ENCODE data around the gene CCZ1.
"Not testable (repeated sequence)": the region's sequence is repeated elsewhere in the genome, so short reads cannot be mapped to it uniquely, and the experiment has no call there.

CCZ1 gene

DNA sequence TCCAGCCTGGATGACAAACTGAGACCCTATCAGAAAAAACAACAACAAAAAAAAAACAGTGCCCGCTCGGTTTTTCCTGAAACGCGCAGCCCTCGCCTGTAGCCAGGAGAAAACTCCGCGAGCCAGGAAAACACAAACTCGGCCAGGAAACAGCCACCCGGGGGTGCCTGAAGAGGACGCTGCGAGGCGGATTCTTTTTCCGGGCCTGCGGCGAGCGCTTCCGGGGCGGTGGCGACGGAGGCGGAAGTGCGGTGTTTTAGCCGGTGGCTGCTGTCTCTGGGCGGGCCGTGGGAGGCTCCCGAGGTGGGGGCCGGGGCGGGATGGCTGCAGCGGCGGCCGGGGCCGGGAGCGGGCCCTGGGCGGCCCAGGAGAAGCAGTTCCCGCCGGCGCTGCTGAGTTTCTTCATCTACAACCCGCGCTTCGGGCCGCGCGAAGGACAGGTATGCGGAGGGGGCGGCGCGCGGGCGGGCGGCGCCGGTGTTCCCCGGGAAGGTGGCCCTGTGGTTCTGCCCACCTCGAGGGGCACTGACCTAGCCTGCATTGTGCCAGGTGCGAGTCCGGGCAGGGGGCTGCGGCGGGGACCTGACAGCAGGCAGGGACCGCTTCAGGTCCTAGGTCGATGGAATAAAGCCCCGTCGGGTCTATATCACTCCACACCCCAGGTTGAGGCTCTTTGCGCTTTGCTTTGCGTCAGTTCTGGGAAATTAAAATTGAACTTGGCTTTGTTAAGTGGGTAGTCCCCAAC, at the start of gene CCZ1:
CCZ1 (plus strand) TSS at position 254 of the 745 bp plus-strand sequence; CDS start at position 321, 67 bp downstream.
- peak; percentile 72 for DNase-seq (ENCODE audit: low read depth)

- DNase-seq (ENCODE audit: low read depth) = no peak
Observed at GRCh38 chr7:5850944-5851343, 47.6 kb upstream of the CCZ1 start.

GRCh38 chr7:5854738-5855137, 43.8 kb upstream of the CCZ1 start:
- no peak for DNase-seq (ENCODE audit: low read depth)

DNA sequence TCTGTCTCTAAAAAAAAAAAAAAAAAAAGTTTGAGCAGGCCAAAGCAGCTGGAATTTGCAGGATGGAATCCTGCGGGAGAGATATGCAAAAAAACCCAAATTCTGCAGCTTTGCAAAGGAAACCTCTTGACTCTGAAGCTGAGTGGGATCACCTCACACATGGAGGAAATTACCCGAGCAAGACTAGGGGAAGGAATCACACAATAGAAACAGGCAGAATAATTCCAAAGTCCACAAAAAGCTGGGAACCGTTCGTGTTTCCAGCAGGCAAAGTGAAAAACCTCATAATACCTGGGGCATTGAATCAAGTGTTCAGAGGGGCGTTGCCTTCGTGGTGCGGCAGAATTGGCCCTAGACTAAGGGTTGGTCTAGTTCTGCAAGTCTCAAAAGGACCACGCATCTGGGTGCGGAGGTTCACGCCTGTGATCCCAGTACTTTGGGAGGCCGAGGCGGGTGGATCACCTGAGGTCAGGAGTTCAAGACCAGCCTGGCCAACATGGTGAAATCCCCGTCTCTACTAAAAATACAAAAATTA, 41.4 kb upstream of the CCZ1 start:
- DNase-seq (ENCODE audit: low read depth) = not testable (repeated sequence)

- peak; percentile 8 for DNase-seq (ENCODE audit: low read depth)
Observed at GRCh38 chr7:5858494-5858893, 40.0 kb upstream of the CCZ1 start.

- DNase-seq (ENCODE audit: low read depth) = not testable (repeated sequence)
Observed at GRCh38 chr7:5861281-5861680, 37.3 kb upstream of the CCZ1 start.

GRCh38 chr7:5862753-5863366, 35.7 kb upstream of the CCZ1 start:
- not testable (repeated sequence) for DNase-seq (ENCODE audit: low read depth)

DNA sequence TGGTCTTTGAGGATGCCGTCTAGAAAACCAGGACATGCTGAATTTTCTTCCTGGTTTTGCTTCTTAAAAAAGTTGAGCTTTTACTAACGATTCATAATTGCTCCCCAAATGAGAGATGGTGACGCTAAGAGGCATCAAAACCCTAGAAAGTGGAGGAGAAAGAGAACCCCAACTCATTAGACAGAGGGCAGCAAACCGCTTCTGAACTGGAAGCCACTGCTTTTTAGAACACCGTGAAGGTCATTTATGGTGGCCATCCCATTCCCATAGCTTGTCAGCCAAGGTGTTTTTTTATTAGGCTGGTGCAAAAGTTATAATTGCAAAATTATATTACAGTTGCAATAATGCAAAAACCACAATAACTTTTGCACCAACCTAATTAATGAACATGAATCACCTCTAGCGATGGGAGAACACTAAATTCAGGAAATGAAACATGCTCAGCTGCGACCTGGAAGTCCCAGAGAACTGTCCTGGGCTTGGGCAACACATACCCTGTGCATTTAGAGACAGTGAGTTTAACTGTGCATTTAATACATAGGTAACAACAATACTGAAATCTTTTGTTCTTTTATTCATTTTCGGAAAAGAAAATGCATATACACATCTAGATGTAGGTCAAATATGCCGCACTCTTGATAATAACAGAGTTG, 33.1 kb upstream of the CCZ1 start:
- DNase-seq (ENCODE audit: low read depth) = not testable (repeated sequence)

- DNase-seq (ENCODE audit: low read depth) = no peak
Observed at GRCh38 chr7:5867060-5867459, 31.5 kb upstream of the CCZ1 start.

- DNase-seq (ENCODE audit: low read depth) = not testable (repeated sequence)
Observed at GRCh38 chr7:5868928-5869341, 29.6 kb upstream of the CCZ1 start.

- DNase-seq (ENCODE audit: low read depth) = no peak
Observed at GRCh38 chr7:5869691-5870090, 28.8 kb upstream of the CCZ1 start.

GRCh38 chr7:5870311-5870710, 28.2 kb upstream of the CCZ1 start:
- no peak for DNase-seq (ENCODE audit: low read depth)

DNA sequence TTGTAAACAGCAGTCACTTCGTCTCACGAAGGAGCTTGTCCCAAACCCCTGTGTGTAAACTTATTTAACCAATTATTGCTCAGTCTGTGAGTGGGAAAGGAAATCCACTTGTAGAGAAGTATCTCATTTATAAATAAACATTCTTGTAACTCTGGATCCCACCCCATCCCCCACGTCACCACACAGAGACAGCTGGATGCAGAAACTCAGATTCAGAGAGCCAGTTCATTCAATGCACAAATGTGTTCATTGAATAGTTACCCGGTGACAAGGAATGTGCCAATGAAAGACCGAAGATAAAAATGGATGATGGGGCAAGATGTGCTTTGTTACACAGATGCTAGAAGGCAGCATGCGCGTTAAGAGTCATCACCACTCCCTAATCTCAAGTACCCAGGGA, 26.2 kb upstream of the CCZ1 start:
- DNase-seq (ENCODE audit: low read depth) = no peak

DNA sequence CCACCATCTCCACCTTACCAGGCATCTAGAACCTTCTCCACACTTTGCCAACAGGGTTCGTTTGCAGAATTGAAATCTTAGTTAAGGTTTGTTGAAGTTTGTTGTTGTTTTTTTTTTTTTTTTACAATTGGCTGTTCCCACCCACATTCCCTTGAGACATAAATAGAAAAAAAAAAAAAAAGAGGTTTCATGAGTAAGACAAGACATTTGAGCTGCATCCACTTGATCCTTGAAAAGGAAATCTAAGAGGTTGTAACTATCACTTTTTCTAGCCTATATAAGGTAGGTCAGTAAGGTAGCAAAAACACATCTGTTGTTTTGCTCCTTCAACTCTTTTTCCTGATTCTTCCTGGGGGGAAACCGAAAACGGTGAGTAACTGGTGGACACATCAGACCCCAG, 18.9 kb upstream of the CCZ1 start:
- not testable (repeated sequence) for DNase-seq (ENCODE audit: low read depth)

DNA sequence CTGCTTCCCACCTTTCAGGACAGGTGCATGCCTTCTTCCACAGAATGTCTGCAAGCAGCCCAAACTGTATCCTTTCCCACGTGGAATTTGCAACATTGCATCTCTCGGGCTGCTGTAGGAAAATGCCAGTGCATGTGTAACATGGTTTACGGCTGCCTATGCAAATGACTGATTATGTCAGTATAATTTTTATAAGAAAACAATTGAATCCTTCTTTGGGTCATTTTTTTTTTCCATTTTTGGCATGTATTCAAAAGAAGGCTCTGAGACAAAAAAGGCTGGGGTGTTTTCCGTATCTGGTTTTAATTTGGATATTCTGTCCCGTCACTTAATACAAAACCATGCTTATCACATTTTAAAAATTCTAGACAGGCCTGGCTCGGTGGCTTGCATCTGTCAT, 18.4 kb upstream of the CCZ1 start:
- DNase-seq (ENCODE audit: low read depth) = not testable (repeated sequence)

GRCh38 chr7:5884431-5884830, 14.1 kb upstream of the CCZ1 start:
- not testable (repeated sequence) for DNase-seq (ENCODE audit: low read depth)

- not testable (repeated sequence) for DNase-seq (ENCODE audit: low read depth)
Observed at GRCh38 chr7:5888021-5888420, 10.5 kb upstream of the CCZ1 start.

DNA sequence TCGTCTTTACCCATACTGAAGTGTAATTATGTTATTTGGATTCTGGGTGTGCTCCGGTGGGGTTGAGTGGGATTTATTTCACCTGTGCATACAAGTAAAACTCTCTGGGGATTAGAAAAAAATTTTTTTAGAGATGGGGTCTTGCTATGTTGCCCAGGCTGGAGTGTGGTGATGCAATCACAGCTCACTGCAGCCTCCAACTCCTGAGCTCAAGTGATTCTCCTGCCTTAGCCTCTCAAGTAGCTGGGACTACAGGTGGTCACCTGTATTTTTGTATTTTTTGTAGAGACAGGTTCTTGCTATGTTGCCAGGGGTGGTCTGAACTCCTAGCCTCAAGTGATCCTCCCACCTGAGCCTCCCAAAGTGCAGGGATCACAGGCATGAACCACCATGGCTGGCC, 8.3 kb upstream of the CCZ1 start:
- not testable (repeated sequence) for DNase-seq (ENCODE audit: low read depth)

GRCh38 chr7:5892498-5892897, 6.0 kb upstream of the CCZ1 start:
- no peak for DNase-seq (ENCODE audit: low read depth)

DNA sequence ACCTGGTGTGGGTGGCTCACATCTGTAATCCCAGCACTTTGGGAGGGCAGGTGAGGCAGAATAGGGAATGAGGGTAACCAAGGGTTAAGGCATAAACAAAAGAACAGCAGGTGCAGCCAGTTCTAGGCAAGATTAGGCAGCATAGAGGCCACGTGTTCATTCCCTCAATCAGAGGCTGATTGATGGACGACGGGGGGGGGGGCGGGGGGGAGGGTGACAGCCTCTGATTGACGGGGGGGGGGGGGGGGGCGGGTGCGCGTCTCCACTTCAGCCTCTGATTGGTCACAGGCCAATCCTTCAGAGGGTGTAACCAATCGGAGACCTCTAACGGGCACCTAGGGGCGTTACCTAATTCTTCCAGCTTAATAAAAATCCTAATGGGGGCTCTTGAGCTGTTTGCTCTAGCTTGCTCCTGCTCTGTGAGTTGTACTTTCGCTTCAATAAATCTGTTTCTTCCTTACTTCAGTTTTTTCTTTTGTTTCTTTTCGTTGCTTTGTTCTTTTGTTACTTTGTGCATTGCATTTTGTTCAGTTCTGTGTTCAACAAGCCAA, 1.1 kb upstream of the CCZ1 start:
- not testable (repeated sequence) for DNase-seq (ENCODE audit: low read depth)

GRCh38 chr7:5903002-5903401, 4.5 kb downstream of the CCZ1 start:
- DNase-seq (ENCODE audit: low read depth) = not testable (repeated sequence)

DNA sequence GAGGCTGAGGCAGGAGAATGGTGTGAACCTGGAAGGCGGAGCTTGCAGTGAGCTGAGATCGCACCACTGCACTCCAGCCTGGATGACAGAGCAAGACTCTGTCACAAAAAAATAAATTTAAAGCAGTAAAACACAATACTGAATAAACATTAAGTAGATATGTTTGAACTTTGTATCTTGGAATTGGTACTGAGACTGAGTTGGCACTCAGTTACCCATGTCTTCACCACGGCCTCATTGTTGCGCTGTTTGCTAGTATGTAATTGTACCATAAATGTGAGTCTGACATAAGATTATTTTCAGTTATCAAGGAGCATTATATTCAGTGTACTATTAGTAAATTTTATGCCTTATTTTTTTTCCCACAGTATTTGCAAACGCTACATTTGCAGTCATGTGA, 6.2 kb downstream of the CCZ1 start:
- DNase-seq (ENCODE audit: low read depth) = not testable (repeated sequence)

Data from stimulated activated CD8-positive, alpha-beta memory T cell treated with anti-CD3 and anti-CD28 coated beads, Interleukin-12 subunit alpha, Interleukin-12 subunit beta, amount 100 ng/mL, for 1 hour (primary cell).